Colonic mucosa (tissue), 4 donors: ENCODE measurements around the gene ASIC3. TPM values are rescaled to one million over a fixed set of nuclear protein-coding genes. Genes with fewer than 3 reads are reported as not detected.

ENCODE experiments used
- DNase-seq: peaks from one replicate; pipeline ENCODE4 v3.0.0-alpha.2; 2020
- H3K27ac ChIP-seq: fragments of 200-600 bp; one replicate; pipeline ENCODE4 v1.8.0; 2021
- H3K27me3 ChIP-seq: fragments of 200-600 bp; one replicate; pipeline ENCODE4 v1.8.0; 2021
- H3K36me3 ChIP-seq: fragments of 200-600 bp; one replicate; pipeline ENCODE4 v1.8.0; 2021
- H3K4me1 ChIP-seq: fragments of 200-600 bp; one replicate; pipeline ENCODE4 v1.8.0; 2021; ENCODE audit warnings: mild to moderate bottlenecking
- H3K4me3 ChIP-seq: fragments of 200-600 bp; one replicate; pipeline ENCODE4 v1.8.0; 2021
- H3K9ac ChIP-seq, 2 donors: one replicate each; pipeline ENCODE4 v1.7.0; 2013; ENCODE audit warnings: control low read depth in 2 of 2, low read depth in 2 of 2, low read length in 2 of 2
- H3K9me3 ChIP-seq: fragments of 200-600 bp; one replicate; pipeline ENCODE4 v1.8.0; 2021
- intact Hi-C: fragments of 100-400 bp; cut with DNase I; formaldehyde crosslinking; loops from one replicate; pipeline ENCODE4 v1.14.1; 2022
- total RNA-seq, 2 donors: library from RNA; stranded (reverse); fragmentation: NEBNext Ultra II Directional in 1 of 2; extraction: Animal tissue kit (Norgen Biotek cat#: 25700) in 1 of 2; gene quantifications; one replicate each; pipeline ENCODE4 v1.2.1, GENCODE V29; 2021
- TF ChIP-seq, protein P1 (sequence below): fragments of 200-600 bp; IDR thresholded peaks from one replicate; pipeline ENCODE4 v1.8.0; 2022; ENCODE audit warnings: antibody characterized with exemption, mild to moderate bottlenecking
- donor health status: healthy.
- donor health status: DM: no; HTN: no; CAD: no.
- donor health status: DM: no; HTN: no; CAD: no.

The ASIC3 gene
- total RNA-seq, 2 donors from 2014 or later: 1.0 to 2.2 TPM

DNA sequence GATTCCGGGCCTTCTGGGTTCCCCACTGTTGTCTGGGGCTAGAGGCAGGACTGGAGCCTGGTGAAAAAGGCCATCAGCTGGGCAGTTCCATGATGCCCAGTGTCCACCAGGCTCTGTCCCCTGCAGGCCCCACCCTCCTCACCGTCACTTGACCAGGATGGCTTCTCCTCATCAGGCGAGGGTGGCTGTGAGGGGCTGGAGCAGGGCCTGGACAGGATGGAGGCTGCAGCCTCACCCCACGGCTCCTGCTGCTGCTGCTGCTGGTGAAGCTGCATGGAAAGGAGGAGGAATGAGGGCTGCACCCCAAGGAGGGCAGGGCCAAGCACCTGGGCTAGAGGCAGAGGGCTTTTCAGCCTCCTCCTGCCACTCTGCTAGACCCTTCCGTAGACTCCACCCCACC is 32.4 kb upstream of the ASIC3 start:
- intact Hi-C loops: no loop called here

DNA sequence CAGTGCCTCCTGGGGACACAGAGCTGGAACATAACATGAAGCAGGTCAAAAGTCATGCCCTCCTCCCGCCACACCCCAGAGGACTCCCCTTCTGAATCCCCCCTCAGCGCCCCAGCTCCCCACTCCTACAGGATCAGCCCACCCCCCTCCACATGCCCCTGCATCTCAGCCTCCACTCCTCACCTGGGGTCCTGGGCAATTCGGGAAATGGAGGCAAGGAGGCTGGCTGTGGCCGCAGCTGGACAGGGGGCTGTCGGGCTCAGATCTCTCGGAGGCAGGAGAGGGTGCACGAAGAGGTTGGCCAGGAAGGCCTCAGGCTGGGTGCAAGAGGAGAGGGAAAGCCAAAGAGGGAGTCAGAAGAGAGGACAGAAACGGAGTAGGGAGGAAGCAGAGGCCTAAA is 31.8 kb upstream of the ASIC3 start:
- Histone ChIP-seq H3K9me3 (no peaks in the 10 kb centered on the region), H3K4me1 (no peaks in the 10 kb centered on the region), H3K9ac (no peak overlapping the region), H3K36me3 (no peaks in the 10 kb centered on the region), H3K27ac (no peak overlapping the region), H3K27me3 (peaks cover 19% of the 10 kb centered on the region), H3K4me3 (no peak overlapping the region)
- DNase-seq: no peak
- TF ChIP-seq, protein P1, sequence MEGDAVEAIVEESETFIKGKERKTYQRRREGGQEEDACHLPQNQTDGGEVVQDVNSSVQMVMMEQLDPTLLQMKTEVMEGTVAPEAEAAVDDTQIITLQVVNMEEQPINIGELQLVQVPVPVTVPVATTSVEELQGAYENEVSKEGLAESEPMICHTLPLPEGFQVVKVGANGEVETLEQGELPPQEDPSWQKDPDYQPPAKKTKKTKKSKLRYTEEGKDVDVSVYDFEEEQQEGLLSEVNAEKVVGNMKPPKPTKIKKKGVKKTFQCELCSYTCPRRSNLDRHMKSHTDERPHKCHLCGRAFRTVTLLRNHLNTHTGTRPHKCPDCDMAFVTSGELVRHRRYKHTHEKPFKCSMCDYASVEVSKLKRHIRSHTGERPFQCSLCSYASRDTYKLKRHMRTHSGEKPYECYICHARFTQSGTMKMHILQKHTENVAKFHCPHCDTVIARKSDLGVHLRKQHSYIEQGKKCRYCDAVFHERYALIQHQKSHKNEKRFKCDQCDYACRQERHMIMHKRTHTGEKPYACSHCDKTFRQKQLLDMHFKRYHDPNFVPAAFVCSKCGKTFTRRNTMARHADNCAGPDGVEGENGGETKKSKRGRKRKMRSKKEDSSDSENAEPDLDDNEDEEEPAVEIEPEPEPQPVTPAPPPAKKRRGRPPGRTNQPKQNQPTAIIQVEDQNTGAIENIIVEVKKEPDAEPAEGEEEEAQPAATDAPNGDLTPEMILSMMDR: no peak
- intact Hi-C loops: no loop called here

More for the DNA sequence above, 32.4 kb upstream of the ASIC3 start:
- TF ChIP-seq, protein P1: no peak
- Histone ChIP-seq H3K9me3 (no peaks in the 10 kb centered on the region), H3K9ac (no peak overlapping the region), H3K4me1 (no peaks in the 10 kb centered on the region), H3K27ac (no peak overlapping the region), H3K27me3 (peaks cover 19% of the 10 kb centered on the region), H3K4me3 (no peak overlapping the region), H3K36me3 (no peaks in the 10 kb centered on the region)
- no peak for DNase-seq

- TF ChIP-seq, protein P1: no peak
These were observed 31.4 kb upstream of the ASIC3 start for GRCh38 chr7:151016942-151017341.

DNA sequence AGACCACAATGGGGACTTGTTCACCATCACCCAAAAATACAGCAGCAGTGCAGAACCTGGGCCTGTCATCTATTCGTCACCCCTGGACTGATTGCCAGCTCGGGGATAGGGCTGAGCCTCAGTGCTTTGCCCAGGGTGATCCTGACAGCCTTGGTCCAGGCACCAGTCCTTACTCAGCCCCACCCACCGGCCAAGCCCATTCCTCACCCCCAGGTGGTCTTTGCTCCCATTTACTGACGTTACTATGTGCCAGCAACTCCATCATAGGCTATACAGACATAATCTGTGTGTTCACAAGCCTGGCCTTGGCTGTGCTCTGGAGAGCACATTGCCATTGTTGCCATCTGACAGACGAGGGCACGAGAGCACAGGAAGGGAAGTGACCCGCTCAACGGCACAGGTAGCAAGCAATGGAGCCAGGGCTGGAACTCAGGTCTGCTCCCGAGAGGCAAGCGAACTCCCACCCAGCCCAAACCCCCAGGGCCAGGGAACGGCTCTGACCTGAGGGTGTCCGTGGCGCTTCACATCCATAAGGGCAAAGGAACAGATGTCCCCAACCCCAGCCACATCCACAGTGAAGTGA is 30.9 kb upstream of the ASIC3 start:
- peaks cover 19% of the 10 kb centered on the region for H3K27me3 ChIP-seq
- H3K36me3 ChIP-seq: no peaks in the 10 kb centered on the region
- no peak overlapping the region for H3K27ac ChIP-seq
- no peak for DNase-seq
- no peaks in the 10 kb centered on the region for H3K4me1 ChIP-seq
- no peak overlapping the region for H3K9ac ChIP-seq
- intact Hi-C loops: no loop called here
- no peak overlapping the region for H3K4me3 ChIP-seq
- no peaks in the 10 kb centered on the region for H3K9me3 ChIP-seq
- TF ChIP-seq, protein P1: no peak

More at GRCh38 chr7:151016942-151017341, 31.4 kb upstream of the ASIC3 start:
- Histone ChIP-seq H3K36me3 (no peaks in the 10 kb centered on the region), H3K4me1 (no peaks in the 10 kb centered on the region), H3K9ac (no peak overlapping the region), H3K27ac (no peak overlapping the region), H3K27me3 (peaks cover 19% of the 10 kb centered on the region), H3K9me3 (no peaks in the 10 kb centered on the region), H3K4me3 (no peak overlapping the region)
- no peak for DNase-seq
- intact Hi-C loops: no loop called here

- Histone ChIP-seq H3K9me3 (no peaks in the 10 kb centered on the region), H3K27me3 (peaks cover 19% of the 10 kb centered on the region), H3K36me3 (no peaks in the 10 kb centered on the region), H3K4me1 (no peaks in the 10 kb centered on the region), H3K27ac (no peak overlapping the region), H3K4me3 (peak overlapping the region; percentile 13), H3K9ac (no peak overlapping the region)
- intact Hi-C loops: no loop called here
- TF ChIP-seq, protein P1: peak; percentile 94
- DNase-seq: peak; percentile 79
These were observed 30.3 kb upstream of the ASIC3 start for GRCh38 chr7:151017953-151018420.
